Neural progenitor cell (in vitro differentiated cells): Measurements from ENCODE around the gene YARS1. TPM values are rescaled to one million over a fixed set of nuclear protein-coding genes. Genes with fewer than 3 reads are reported as not detected.

ENCODE experiments used
- DNase-seq: peaks from one replicate; pipeline ENCODE4 v3.0.0-alpha.2; 2016; ENCODE audit warnings: low spot score
- H2AFZ ChIP-seq: fragments of 200-600 bp; sonication (generic); replicated peaks from 2 replicates; pipeline ENCODE4 v1.6.1; 2016; ENCODE audit warnings: antibody characterized with exemption
- H3F3A ChIP-seq: fragments of 200-600 bp; sonication (generic); 2 replicates; pipeline ENCODE4 v1.6.1; 2016; ENCODE audit warnings: antibody characterized with exemption, low read depth
- H3K27ac ChIP-seq: fragments of 200-600 bp; sonication (generic); 2 replicates; pipeline ENCODE4 v1.5.1; 2016; ENCODE audit warnings: mild to moderate bottlenecking
- H3K27me3 ChIP-seq: fragments of 200-600 bp; sonication (generic); 2 replicates; pipeline ENCODE4 v1.6.1; 2016; ENCODE audit warnings: mild to moderate bottlenecking, moderate library complexity
- H3K36me3 ChIP-seq: fragments of 200-600 bp; sonication (generic); 2 replicates; pipeline ENCODE4 v1.5.1; 2016
- H3K4me1 ChIP-seq: fragments of 200-600 bp; sonication (generic); 2 replicates; pipeline ENCODE4 v1.6.1; 2016; ENCODE audit warnings: mixed run types
- H3K4me2 ChIP-seq: fragments of 200-600 bp; sonication (generic); 2 replicates; pipeline ENCODE4 v1.6.1; 2016
- H3K4me3 ChIP-seq: fragments of 200-600 bp; sonication (generic); 2 replicates; pipeline ENCODE4 v1.5.1; 2016
- H3K79me2 ChIP-seq: fragments of 200-600 bp; sonication (generic); 2 replicates; pipeline ENCODE4 v1.6.1; 2016; ENCODE audit warnings: low read depth
- H3K9ac ChIP-seq: fragments of 200-600 bp; sonication (generic); 2 replicates; pipeline ENCODE4 v1.6.1; 2016
- H3K9me3 ChIP-seq: fragments of 200-600 bp; sonication (generic); 2 replicates; pipeline ENCODE4 v1.5.1; 2016; ENCODE audit warnings: low read depth
- H4K20me1 ChIP-seq: fragments of 200-600 bp; sonication (generic); 2 replicates; pipeline ENCODE4 v1.6.1; 2016; ENCODE audit warnings: low read depth
- H3K27ac Mint-ChIP-seq: 3 replicates; pipeline ENCODE4 v1.8.0; 2021; ENCODE audit warnings: mixed read lengths
- H3K27me3 Mint-ChIP-seq: 2 replicates; pipeline ENCODE4 v1.8.0; 2022; ENCODE audit warnings: low read depth, mild to moderate bottlenecking, inconsistent platforms, moderate library complexity, mixed read lengths; ENCODE audit not compliant: insufficient read depth
- H3K36me3 Mint-ChIP-seq: 3 replicates; pipeline ENCODE4 v1.8.0; 2021; ENCODE audit warnings: mixed read lengths
- H3K4me1 Mint-ChIP-seq: 3 replicates; pipeline ENCODE4 v1.8.0; 2021; ENCODE audit warnings: mixed read lengths
- H3K4me3 Mint-ChIP-seq: 3 replicates; pipeline ENCODE4 v1.8.0; 2021; ENCODE audit warnings: mild to moderate bottlenecking, moderate library complexity, mixed read lengths
- H3K9me3 Mint-ChIP-seq: 3 replicates; pipeline ENCODE4 v1.8.0; 2020; ENCODE audit warnings: mixed read lengths
- EZH2 ChIP-seq: fragments of 200-600 bp; sonication (generic); IDR thresholded peaks from 2 replicates; pipeline ENCODE4 v1.6.1; 2017; ENCODE audit warnings: antibody characterized with exemption, mild to moderate bottlenecking, moderate library complexity
- EZH2phosphoT487 ChIP-seq: fragments of 200-600 bp; sonication (generic); IDR thresholded peaks from 2 replicates; pipeline ENCODE4 v1.6.1; 2017; ENCODE audit warnings: antibody characterized with exemption
- total RNA-seq: library from RNA; depleted of rRNA; stranded (reverse); fragments of >200 nt; gene quantifications from 2 replicates; pipeline ENCODE4 v1.2.3, GENCODE V29; 2015; ENCODE audit warnings: low replicate concordance
- TF ChIP-seq, protein P1 (sequence below): fragments of 200-600 bp; sonication (generic); IDR thresholded peaks from 2 replicates; pipeline ENCODE4 v1.5.1; 2017; ENCODE audit warnings: antibody characterized with exemption, mild to moderate bottlenecking

The YARS1 gene
- total RNA-seq, 1 donor from 2014 or later, result 38.2 TPM

DNA sequence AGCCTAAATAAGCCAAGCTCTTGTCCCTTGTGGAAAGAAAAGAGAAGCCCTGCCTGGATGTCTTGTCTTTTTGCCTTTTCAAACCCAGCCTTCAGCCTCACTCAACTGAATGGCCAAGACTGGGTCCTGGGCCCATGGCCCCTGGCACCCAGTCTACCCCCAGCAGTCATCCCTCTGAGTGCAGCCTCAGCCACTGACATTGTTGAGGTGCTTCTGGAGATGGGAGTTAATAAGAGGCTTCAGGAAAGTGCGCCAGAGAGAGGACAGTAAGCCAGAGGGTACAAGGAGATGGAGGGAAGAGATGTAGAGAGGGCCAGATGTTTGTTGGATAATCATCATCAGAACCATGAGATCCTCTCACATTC, 46.7 kb upstream of the YARS1 start:
- no peak overlapping the region for H2AFZ ChIP-seq
- H3K9me3 Mint-ChIP-seq, result no peaks in the 10 kb centered on the region
- peaks cover 2% of the 10 kb centered on the region for H3K27me3 Mint-ChIP-seq
- peak overlapping the region; percentile 31 for H3K4me3 Mint-ChIP-seq
- no peak overlapping the region for H3K27ac ChIP-seq
- no peaks in the 10 kb centered on the region for H3K36me3 ChIP-seq
- no peaks in the 10 kb centered on the region for H3K27me3 ChIP-seq
- no peak overlapping the region for H3K4me2 ChIP-seq
- no peak overlapping the region for H3K9ac ChIP-seq
- H4K20me1 ChIP-seq, result no peaks in the 10 kb centered on the region
- no peaks in the 10 kb centered on the region for H3K79me2 ChIP-seq
- peak overlapping the region; percentile 88 for H3K27ac Mint-ChIP-seq
- peaks cover 31% of the 10 kb centered on the region for H3K4me1 Mint-ChIP-seq
- H3F3A ChIP-seq, result peaks cover 8% of the 10 kb centered on the region
- TF ChIP-seq, protein P1, sequence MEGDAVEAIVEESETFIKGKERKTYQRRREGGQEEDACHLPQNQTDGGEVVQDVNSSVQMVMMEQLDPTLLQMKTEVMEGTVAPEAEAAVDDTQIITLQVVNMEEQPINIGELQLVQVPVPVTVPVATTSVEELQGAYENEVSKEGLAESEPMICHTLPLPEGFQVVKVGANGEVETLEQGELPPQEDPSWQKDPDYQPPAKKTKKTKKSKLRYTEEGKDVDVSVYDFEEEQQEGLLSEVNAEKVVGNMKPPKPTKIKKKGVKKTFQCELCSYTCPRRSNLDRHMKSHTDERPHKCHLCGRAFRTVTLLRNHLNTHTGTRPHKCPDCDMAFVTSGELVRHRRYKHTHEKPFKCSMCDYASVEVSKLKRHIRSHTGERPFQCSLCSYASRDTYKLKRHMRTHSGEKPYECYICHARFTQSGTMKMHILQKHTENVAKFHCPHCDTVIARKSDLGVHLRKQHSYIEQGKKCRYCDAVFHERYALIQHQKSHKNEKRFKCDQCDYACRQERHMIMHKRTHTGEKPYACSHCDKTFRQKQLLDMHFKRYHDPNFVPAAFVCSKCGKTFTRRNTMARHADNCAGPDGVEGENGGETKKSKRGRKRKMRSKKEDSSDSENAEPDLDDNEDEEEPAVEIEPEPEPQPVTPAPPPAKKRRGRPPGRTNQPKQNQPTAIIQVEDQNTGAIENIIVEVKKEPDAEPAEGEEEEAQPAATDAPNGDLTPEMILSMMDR, result no peak
- TF ChIP-seq EZH2phosphoT487 (no peak), EZH2 (no peak)
- no peak overlapping the region for H3K4me3 ChIP-seq
- peaks cover 4% of the 10 kb centered on the region for H3K4me1 ChIP-seq
- H3K9me3 ChIP-seq, result no peaks in the 10 kb centered on the region
- H3K36me3 Mint-ChIP-seq, result peaks cover 19% of the 10 kb centered on the region
- no peak for DNase-seq

DNA sequence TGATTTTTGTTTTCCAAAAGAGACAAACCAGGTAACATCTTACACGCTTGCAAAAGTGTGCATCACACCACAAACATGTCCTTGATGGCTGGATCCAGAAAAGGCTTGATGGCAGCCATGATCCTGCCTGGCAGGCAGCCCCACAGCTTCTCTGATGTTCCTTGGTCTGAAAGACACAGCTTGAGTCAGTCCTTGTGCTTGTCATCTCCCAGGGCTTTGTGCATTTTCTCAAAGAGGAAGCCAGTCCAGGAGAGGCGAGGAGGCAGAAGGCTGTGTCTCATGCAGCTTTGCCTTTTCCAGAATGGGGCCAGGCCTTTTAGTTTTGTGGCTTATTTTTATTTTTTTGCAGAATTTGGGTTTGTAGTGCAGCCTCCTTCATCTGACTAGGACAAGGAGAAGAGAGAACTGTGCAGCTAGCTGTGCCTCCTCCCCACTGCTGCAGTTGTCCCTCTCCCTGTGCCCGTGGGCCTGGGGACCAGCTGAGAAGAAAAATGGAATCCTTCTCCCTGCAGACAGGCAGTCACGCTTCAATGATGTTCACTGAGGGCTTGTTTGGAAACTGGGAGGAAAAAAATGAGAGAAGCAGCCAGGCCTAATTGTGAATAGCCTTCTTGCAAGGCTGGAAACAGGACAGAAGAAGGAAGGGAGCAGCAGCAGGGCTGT, 46.2 kb upstream of the YARS1 start:
- no peaks in the 10 kb centered on the region for H3K27me3 ChIP-seq
- no peak overlapping the region for H3K9ac ChIP-seq
- no peak for DNase-seq
- H4K20me1 ChIP-seq, result no peaks in the 10 kb centered on the region
- no peak overlapping the region for H2AFZ ChIP-seq
- peaks cover 31% of the 10 kb centered on the region for H3K4me1 Mint-ChIP-seq
- H3K36me3 Mint-ChIP-seq, result peaks cover 19% of the 10 kb centered on the region
- no peaks in the 10 kb centered on the region for H3K9me3 Mint-ChIP-seq
- peaks cover 4% of the 10 kb centered on the region for H3K4me1 ChIP-seq
- peaks cover 2% of the 10 kb centered on the region for H3K27me3 Mint-ChIP-seq
- H3K27ac Mint-ChIP-seq, result peak overlapping the region; percentile 88
- peak overlapping the region; percentile 29 for H3K27ac ChIP-seq
- peak overlapping the region; percentile 31 for H3K4me3 Mint-ChIP-seq
- H3K4me2 ChIP-seq, result no peak overlapping the region
- no peak overlapping the region for H3K4me3 ChIP-seq
- no peaks in the 10 kb centered on the region for H3K36me3 ChIP-seq
- H3K79me2 ChIP-seq, result no peaks in the 10 kb centered on the region
- TF ChIP-seq, protein P1, result no peak
- TF ChIP-seq EZH2phosphoT487, result no peak
- no peak for TF ChIP-seq EZH2
- peaks cover 8% of the 10 kb centered on the region for H3F3A ChIP-seq
- no peaks in the 10 kb centered on the region for H3K9me3 ChIP-seq

DNA sequence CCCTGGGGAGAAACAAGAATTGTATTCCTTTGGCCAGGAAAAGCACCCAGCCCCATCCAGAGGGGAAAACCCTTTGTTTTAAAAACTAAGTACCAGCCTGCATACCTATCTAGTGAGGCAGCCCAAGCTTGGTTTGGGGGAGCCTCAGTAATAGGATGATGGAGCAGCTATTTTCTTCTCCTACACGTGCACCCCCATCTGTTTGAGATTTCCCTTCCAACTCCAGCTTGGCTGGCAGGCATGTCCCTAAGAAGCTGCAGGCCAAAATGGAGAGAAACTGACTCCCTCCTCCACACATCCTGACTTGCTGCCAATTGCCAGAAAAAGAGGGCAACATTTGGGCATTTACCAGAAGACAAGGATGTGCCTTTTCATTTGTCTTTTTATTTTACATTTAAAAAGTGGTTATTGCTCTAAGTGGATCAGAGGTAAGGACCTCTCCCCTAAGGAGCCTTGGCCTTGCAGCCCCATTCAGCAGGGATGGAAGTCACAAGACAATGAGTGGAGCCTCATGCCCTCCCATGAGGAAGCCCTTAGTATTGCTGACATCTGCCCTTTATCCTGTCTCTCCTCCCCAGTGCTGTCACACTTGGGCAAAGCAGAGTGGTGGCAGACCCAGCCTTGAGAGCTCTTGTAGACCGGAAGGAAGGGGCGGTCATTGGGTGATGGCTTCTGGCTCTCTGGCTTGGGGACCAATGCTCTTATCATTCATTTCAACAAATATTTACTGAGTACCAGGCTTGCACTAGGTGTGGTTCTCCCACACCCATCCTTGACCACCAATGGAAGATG, 44.9 kb upstream of the YARS1 start:
- no peaks in the 10 kb centered on the region for H3K79me2 ChIP-seq
- Mint-ChIP-seq H3K27me3 (peaks cover 2% of the 10 kb centered on the region), H3K36me3 (peaks cover 25% of the 10 kb centered on the region), H3K9me3 (no peaks in the 10 kb centered on the region), H3K27ac (peak overlapping the region; percentile 51), H3K4me1 (peaks cover 31% of the 10 kb centered on the region), H3K4me3 (no peak overlapping the region)
- peaks cover 4% of the 10 kb centered on the region for H3K4me1 ChIP-seq
- H3K9ac ChIP-seq, result no peak overlapping the region
- no peaks in the 10 kb centered on the region for H3K27me3 ChIP-seq
- DNase-seq, result no peak
- H3K4me3 ChIP-seq, result no peak overlapping the region
- H3K27ac ChIP-seq, result no peak overlapping the region
- peaks cover 8% of the 10 kb centered on the region for H3F3A ChIP-seq
- no peak for TF ChIP-seq EZH2
- TF ChIP-seq, protein P1, result no peak
- TF ChIP-seq EZH2phosphoT487, result no peak
- H3K4me2 ChIP-seq, result no peak overlapping the region
- H2AFZ ChIP-seq, result no peak overlapping the region
- H3K9me3 ChIP-seq, result no peaks in the 10 kb centered on the region
- H3K36me3 ChIP-seq, result no peaks in the 10 kb centered on the region
- H4K20me1 ChIP-seq, result no peaks in the 10 kb centered on the region
